ENCODE results near the gene CDKL1. TPM values are rescaled to one million over a fixed set of nuclear protein-coding genes. Genes with fewer than 3 reads are reported as not detected.

CDKL1 gene
- total RNA-seq, 1 donor from 2014 or later, result 45.8 TPM

Other genes with a start within 250 kb of the CDKL1 start
- gene SOS2, start 165.3 kb downstream of the CDKL1 start, total RNA-seq, result 17.2 and 19.7 TPM in 2 replicates
- gene L2HGDH, start 84.7 kb downstream of the CDKL1 start, total RNA-seq, result 5.1 and 10.0 TPM in 2 replicates
- gene DMAC2L, start 84.6 kb downstream of the CDKL1 start, total RNA-seq, result 4.3 and 5.8 TPM in 2 replicates
- 45.3 and 49.0 TPM in 2 replicates for gene MAP4K5, start 135.7 kb upstream of the CDKL1 start, total RNA-seq
- 1.1 and 5.5 TPM in 2 replicates for gene ATL1, start 163.3 kb upstream of the CDKL1 start, total RNA-seq